Measurements from ENCODE around the gene XXYLT1.

- TF ChIP-seq PATZ1 (CRISPR knock-in tag; IDR thresholded peaks at IDR 0.05; ENCODE audit: borderline replicate concordance) (no peak), PPARA (CRISPR knock-in tag; IDR thresholded peaks at IDR 0.05; ENCODE audit: borderline replicate concordance) (no peak), ZFP3 (CRISPR knock-in tag; IDR thresholded peaks at IDR 0.05) (no peak), CREB5 (CRISPR knock-in tag; IDR thresholded peaks at IDR 0.05; ENCODE audit: low read depth) (no peak), ARNTL (CRISPR knock-in tag; IDR thresholded peaks at IDR 0.05; ENCODE audit: borderline replicate concordance, low read depth) (no peak), ZFP30 (CRISPR knock-in tag; IDR thresholded peaks at IDR 0.05) (no peak), SNAI2 (CRISPR knock-in tag; IDR thresholded peaks at IDR 0.05) (no peak), TSHZ2 (CRISPR knock-in tag; IDR thresholded peaks at IDR 0.05) (no peak), RARB (CRISPR knock-in tag; IDR thresholded peaks at IDR 0.05) (no peak), CSDC2 (CRISPR knock-in tag; IDR thresholded peaks at IDR 0.05) (no peak), TOX (CRISPR knock-in tag; IDR thresholded peaks at IDR 0.05; ENCODE audit: borderline replicate concordance) (no peak)
Measured at GRCh38 chr3:195196266-195196665, 74.7 kb downstream of the XXYLT1 start.
